Embryonic facial prominence (tissue), 1 donor: ENCODE results near the gene AFF4.
A peak's percentile ranks its signal among the peaks of the same experiment; 100 is the strongest.

Experiments
- DNase-seq: peaks from one replicate; pipeline ENCODE4 v3.0.0-alpha.2; 2016; ENCODE audit errors: extremely low spot score

The AFF4 gene

GRCh38 chr5:132889501-132889900, 73.9 kb downstream of the AFF4 start:
- no peak for DNase-seq

GRCh38 chr5:132887283-132887682, 76.2 kb downstream of the AFF4 start:
- no peak for DNase-seq

- DNase-seq, result no peak
These were observed 77.2 kb downstream of the AFF4 start for GRCh38 chr5:132886064-132886823.

- DNase-seq, result no peak
These were observed 78.9 kb downstream of the AFF4 start for GRCh38 chr5:132884548-132884947.

DNA sequence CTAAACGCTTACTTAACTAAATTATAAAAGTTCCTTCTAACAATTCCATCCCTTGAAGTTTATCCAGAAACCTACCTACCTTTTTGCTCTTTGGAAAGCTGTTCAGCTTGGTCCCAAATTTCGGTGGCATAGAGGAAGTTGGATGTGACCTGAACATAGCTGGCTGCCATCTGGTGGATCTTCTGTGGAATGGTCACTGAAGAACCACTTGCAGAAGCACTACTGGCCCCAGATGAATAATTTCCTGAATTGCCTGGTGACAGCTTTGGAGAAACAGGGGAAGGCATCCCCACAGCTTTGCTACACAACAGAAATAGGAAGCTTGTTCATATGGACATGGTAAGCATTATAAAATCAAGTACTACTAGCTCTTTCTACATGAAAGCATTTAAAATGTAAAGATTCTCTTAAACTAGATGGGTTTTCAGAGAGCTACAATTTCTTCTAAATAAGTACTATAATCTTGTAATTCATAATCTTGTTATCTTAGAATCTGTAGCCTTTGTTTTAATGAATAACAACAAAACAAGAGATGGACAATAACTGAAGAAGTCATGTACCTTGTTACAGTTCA, 80.1 kb downstream of the AFF4 start:
- DNase-seq, result no peak

DNA sequence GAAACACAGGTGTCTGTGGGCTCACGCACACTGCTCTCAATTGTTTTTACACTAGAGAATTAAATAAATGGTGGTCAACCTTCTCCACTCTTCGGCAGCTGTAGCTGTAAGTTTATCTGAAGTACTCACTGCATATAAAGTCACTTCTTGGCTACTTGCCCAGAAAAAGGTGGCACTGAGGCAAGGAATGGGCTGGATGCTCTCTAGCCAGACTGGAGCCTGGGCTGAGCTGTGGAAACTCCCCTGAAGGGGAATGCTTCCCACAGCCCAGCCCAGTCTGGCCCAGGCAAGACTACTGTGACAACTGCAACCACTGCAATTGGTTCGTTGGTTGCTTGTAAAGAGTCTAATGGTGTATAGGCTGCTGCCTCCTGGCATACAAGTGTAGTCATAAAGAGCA, 85.5 kb downstream of the AFF4 start:
- no peak for DNase-seq

DNA sequence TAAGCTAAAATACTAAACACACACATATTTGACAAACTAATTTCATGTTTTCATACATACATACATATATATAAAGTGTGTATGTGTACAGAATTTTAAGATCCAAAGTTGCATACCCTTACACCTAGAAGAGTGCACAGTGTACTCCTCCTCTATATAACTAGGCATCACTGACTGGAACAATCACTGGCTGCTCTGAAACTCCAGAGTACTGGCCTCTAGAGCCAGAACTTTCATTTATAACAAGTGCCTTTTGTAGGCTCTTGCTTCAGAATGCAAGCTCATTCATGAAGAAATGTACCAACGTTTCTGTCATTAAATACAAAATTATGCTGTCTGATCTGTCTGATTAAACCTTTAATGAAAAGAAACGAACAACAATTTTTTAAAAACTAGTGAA, 86.0 kb downstream of the AFF4 start:
- DNase-seq, result no peak

GRCh38 chr5:132876020-132876759, 87.2 kb downstream of the AFF4 start:
- no peak for DNase-seq

DNA sequence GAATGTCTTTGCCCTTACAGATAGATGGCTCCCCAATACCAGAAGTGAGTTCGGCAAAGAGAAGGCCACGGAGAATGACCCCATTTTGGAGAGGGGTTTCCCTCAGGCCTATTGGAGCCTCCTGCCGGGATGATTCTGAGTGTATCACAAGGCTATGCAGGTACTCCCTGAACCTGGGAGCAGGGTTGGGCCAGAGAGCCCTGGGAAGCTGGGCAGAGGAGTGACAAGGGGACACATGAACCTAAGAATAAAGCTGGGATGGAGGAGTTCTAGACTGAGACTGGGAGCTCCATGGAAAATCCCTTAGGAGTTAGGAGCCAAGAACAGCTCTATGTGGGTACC, 89.5 kb downstream of the AFF4 start:
- DNase-seq, result no peak

DNA sequence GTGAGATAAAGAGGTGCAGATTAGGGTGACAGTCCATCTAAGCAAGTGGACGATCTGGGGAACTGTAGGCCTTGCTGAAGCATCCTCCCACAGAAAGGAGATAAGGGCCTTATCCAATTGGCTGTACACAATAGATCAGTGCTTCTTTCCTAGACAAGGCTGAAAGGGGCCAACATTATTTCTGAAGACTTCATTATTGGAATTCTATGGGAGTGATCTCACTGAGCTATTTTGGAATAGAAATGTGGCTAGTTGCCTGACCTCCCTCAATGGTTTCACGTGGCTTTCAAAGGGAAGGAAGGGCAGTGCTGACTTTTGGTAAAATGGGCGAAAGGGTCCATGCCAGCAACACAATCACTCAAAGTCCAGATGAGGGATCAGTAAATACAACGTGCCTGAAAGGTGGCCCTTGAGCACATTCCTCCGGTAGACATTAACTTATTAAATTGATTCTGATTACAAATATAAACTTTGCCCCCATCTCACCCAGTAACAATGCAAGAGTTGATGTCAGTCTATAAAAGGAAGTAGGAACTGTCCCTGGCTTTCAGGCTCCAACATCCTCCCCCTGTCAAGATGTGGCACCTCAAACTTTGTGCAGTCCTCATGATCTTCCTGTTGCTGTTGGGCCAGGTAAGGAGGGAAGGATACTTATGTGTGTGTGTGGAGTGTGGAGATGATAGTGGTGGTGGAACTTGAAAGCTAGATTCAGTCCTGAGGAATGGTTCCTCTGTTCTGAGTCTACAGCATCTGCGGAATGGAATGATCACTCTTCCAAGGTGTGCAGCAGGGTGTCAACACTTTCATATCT, 90.1 kb downstream of the AFF4 start, which contains the start of gene LEAP2:
Gene LEAP2 (plus strand): TSS at position 550 of the 811 bp plus-strand sequence. CDS start 27 bp downstream, at position 577.
- no peak for DNase-seq

DNA sequence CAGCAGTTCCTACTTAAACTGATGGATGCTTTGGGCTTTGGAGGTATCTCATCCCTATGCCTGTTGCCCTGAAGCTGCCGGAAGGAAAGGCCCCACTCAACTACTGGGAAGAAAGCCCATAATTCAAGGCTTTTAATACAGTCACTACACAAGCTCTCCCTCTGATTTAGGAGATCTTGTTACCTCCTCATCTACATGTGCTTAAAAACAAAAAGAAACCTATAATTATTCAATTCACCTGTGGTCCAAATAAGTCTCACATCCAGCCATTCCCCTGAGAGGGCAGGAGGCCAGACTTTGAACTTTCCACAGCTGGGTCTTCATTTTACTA, 90.7 kb downstream of the AFF4 start:
- DNase-seq, result no peak

DNA sequence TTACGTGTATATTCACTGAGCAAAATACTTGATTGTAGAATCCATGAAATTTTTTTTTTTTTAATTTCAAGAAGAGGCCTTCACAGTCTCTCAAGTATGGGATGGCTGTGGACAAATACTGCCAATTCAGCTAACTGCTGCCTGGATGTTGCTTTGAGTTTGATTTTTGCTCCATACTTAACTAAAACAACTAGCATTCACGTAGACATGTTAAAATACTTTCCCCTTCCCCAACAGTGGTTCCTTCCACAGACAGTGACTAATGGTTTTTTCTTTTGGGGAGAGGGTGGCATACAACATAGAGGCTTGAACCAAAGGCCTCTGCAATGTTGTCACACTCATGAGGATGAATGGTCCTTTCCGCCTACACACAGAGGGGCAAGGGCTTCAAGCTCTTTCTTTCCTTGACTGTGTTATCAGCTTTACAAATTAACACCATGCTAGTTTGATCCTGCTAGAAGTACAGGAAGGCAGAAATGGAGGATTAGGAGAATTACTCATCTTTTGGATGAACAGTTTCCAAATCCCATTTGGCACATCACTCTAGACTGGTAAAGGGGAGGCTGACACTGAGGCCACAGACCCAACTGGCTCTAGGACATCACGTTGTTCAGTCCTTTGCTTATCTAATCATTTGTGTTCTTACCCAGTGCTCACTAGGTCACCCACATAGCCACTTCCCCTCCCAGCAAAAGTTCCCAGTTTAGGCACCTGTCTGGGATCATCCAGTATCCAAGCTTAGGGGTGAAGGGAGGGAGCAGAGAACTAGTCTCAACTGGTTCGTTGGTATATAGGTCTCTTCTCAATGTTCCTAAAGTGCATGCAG, 91.8 kb downstream of the AFF4 start:
- DNase-seq, result no peak

DNA sequence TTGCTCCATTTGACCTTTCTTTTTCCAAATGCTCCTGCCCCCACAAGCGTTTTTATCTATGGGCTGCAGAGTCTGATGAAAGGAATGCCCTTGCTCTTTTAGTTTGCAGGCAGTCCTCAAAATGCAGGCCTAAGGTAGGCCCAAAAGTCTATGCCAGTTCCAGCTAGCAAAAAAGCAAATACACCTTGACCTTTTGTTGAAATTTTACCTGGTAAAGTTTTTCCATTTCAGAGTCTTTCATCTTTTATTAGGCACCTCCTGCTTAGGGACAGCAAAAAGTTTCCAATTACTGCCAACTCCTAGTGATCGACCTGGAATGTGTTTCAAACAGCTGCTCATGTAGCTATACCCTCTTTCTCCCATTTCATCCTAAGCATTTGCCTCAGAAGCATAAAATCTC, 92.6 kb downstream of the AFF4 start:
- DNase-seq, result no peak

DNA sequence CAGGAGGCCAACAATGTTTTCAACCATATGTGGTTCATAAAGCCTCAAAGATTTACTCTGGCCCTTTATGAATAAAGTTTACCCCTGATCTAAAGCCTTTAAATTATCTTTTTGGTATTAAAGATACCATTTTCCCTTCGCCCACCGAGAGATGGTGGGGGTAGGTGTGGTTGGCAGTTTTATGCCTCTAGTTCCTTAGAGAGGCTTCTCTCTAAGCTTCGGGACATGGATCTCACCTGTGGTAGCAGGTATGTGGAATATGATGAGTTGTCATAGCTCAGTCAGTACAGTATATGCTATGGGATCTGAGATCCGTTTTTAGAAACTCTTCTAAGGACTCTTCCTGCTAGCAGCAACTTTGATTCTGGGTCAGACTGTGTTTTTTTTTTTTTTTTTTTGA, 94.7 kb downstream of the AFF4 start:
- no peak for DNase-seq

GRCh38 chr5:132867046-132867451, 96.4 kb downstream of the AFF4 start:
- DNase-seq, result no peak

DNA sequence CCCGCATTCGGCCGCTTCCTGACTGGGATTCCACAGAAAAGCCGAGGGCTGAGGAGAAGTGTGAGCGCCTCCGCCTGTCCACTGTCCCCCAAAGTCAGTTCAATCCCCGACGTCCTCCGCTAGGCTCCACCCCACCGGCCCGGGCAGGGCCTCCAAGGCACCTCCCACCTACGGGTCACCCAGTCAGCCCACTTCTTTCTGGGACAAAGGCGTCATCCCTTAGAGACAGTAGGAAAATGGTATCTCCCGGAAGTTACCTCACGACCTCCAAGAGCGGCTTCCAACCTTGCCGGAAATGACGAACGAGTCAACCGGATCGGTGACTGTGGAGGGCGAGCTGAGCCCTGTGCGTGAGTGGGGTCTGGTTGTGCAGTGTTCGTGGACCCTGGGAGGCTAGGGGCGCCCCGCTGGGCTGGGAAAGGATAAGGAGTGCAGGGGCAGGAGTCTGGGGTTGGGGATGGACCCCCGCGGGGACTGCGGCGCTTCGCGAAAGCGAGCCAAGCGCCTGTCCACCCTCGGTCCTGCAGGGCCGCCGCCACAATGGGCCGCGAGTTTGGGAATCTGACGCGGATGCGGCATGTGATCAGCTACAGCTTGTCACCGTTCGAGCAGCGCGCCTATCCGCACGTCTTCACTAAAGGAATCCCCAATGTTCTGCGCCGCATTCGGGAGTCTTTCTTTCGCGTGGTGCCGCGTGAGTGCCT, 96.9 kb downstream of the AFF4 start, which contains the start of the genes GDF9 and UQCRQ:
Gene GDF9 (minus strand): TSS at position 128 of the 704 bp plus-strand sequence. CDS start 1,936 bp downstream, outside the sequence.
Gene UQCRQ (plus strand): TSS at position 301 of the 704 bp plus-strand sequence. CDS start 240 bp downstream, at position 541.
- peak; percentile 98 for DNase-seq

DNA sequence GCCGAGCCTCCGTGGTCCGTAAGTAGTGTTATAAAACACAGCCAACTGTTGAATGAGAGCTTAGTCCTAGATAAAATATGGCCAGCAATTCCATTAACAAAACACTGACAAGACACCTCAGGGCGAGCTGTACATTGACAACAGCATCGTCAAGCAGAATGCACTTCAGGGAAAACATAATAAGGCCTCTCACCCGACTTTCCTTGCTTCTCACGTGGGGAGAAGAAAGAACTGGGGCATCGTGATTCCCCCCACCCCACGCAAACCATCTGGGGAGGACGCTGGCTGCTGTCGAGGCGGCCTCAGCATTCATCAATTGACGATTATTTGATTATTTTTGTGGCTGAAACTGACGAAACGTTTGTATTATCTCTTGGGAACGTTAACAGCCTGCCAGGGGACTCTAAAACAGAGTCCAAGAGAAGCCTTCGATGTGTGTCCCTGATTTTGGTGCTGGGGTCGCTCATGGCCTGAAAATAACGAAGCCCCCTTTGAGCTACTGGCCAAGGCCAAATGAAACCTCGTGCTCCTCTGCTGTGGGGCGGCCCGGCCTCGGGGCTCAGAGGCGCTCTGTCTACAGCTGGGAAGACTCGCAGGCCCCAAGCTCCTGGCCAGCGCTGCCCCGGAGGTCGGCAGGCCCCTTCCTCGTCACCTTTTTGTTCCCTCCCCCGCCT, 97.6 kb downstream of the AFF4 start:
- no peak for DNase-seq

GRCh38 chr5:132860742-132861141, 102.7 kb downstream of the AFF4 start:
- DNase-seq, result no peak

DNA sequence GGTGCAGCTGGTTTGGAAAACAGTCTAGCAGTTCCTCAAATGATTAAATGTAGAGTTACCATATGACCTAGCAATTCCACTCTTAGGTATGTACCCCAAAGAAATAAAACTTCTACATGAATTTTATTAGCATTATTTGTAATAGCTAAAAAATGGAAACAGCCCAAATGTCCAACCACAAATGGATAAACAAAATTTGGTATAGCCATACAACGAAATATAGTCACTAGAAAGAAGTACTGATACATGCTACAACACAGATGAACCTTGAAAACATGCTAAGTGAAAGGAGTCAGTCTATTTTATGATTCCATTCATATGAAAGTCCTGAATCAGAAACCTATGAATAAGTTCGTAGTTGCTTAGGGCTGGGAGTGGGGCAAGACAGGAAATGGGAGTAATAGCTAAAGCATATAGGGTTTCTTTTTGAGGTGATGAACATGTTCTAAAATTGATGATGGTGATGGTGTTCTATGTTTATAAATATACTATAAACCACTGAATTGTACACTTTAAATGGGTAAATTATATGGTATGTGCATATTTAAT, 103.5 kb downstream of the AFF4 start:
- DNase-seq, result no peak

DNA sequence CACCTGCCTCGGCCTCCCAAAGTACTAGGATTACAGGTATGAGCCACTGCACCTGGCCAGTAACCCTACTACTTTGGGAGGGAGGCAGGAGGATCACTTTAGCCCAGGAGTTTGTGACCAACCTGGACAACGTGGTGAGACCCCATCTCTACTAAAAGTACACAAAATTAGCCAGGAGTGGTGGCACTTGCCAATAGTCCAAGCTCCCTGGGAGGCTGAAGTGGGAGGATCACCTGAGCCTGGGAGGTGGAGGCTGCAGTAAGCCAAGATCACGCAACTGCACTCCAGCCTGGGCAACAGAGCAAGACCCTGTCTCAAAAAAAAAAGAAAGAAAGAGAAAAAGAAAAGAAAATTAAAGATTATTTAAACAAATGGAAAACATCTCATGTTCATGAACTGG, 107.4 kb downstream of the AFF4 start:
- no peak for DNase-seq
